Colonic mucosa (tissue), 4 donors: ENCODE results near the gene NOVA1. TPM values are rescaled to one million over a fixed set of nuclear protein-coding genes. Genes with fewer than 3 reads are reported as not detected.

ENCODE experiments used
- DNase-seq: peaks from one replicate; pipeline ENCODE4 v3.0.0-alpha.2; 2020
- H3K27ac ChIP-seq: fragments of 200-600 bp; one replicate; pipeline ENCODE4 v1.8.0; 2021
- H3K27me3 ChIP-seq: fragments of 200-600 bp; one replicate; pipeline ENCODE4 v1.8.0; 2021
- H3K36me3 ChIP-seq: fragments of 200-600 bp; one replicate; pipeline ENCODE4 v1.8.0; 2021
- H3K4me1 ChIP-seq: fragments of 200-600 bp; one replicate; pipeline ENCODE4 v1.8.0; 2021; ENCODE audit warnings: mild to moderate bottlenecking
- H3K4me3 ChIP-seq: fragments of 200-600 bp; one replicate; pipeline ENCODE4 v1.8.0; 2021
- H3K9ac ChIP-seq, 2 donors: one replicate each; pipeline ENCODE4 v1.7.0; 2013; ENCODE audit warnings: control low read depth in 2 of 2, low read depth in 2 of 2, low read length in 2 of 2
- H3K9me3 ChIP-seq: fragments of 200-600 bp; one replicate; pipeline ENCODE4 v1.8.0; 2021
- CTCF ChIP-seq: fragments of 200-600 bp; IDR thresholded peaks from one replicate; pipeline ENCODE4 v1.8.0; 2022; ENCODE audit warnings: antibody characterized with exemption, mild to moderate bottlenecking
- intact Hi-C: fragments of 100-400 bp; cut with DNase I; formaldehyde crosslinking; loops from one replicate; pipeline ENCODE4 v1.14.1; 2022
- total RNA-seq, 2 donors: library from RNA; stranded (reverse); fragmentation: NEBNext Ultra II Directional in 1 of 2; extraction: Animal tissue kit (Norgen Biotek cat#: 25700) in 1 of 2; gene quantifications; one replicate each; pipeline ENCODE4 v1.2.1, GENCODE V29; 2021
- donor health status: healthy.
- donor health status: DM: no; HTN: no; CAD: no.
- donor health status: DM: no; HTN: no; CAD: no.

NOVA1 gene
- total RNA-seq, 2 donors from 2014 or later: 3.6 to 3.7 TPM

GRCh38 chr14:26400373-26400772, 197.5 kb downstream of the NOVA1 start:
- H3K9ac ChIP-seq: no peak overlapping the region
- H3K9me3 ChIP-seq: no peaks in the 10 kb centered on the region
- intact Hi-C loops: loop anchor here (5.0 kb wide), 1 partner anchor 352 kb away; no protein-coding TSS in a partner anchor
- no peak overlapping the region for H3K27ac ChIP-seq
- no peaks in the 10 kb centered on the region for H3K4me1 ChIP-seq
- no peaks in the 10 kb centered on the region for H3K27me3 ChIP-seq
- TF ChIP-seq CTCF: no peak
- no peak overlapping the region for H3K4me3 ChIP-seq
- DNase-seq: no peak
- H3K36me3 ChIP-seq: no peaks in the 10 kb centered on the region

DNA sequence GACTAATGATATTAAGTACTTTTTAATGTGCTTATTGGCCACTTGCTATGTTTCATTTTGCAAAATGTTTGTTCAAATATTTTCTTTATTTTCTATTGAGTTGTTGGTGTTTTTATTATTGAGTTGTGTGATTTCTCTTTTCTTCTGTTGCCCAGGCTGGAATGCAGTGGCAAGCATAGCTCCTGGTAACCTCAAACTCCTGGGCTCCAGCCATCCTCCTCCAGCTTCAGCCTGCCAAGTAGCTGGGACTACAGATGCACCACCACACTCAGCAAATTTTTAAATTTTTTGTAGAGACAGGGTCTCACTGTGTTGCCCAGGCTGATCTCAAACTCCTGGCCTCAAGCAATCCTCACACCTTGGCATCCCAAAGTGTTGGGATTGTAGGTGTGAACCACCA, 199.2 kb downstream of the NOVA1 start:
- Histone ChIP-seq H3K4me1 (no peaks in the 10 kb centered on the region), H3K4me3 (no peak overlapping the region), H3K9ac (no peak overlapping the region), H3K36me3 (no peaks in the 10 kb centered on the region), H3K27ac (no peak overlapping the region), H3K9me3 (no peaks in the 10 kb centered on the region), H3K27me3 (no peaks in the 10 kb centered on the region)
- intact Hi-C loops: no loop called here
- TF ChIP-seq CTCF: no peak
- DNase-seq: no peak
